HTR-8/SVneo (cell line): ENCODE measurements around the gene EPB41L4A.
"Not testable (repeated sequence)": the region's sequence is repeated elsewhere in the genome, so short reads cannot be mapped to it uniquely, and the experiment has no call there.

Experiments used
- DNase-seq: peaks from one replicate; pipeline ENCODE4 v3.0.0; 2011; ENCODE audit warnings: low spot score, mixed read lengths; ENCODE audit not compliant: insufficient read length
- FAIRE-seq: peaks from 2 replicates; lab custom pipeline; 2011; peaks lifted over from hg19 to GRCh38; lab: Jason Lieb, UNC

Gene EPB41L4A

DNA sequence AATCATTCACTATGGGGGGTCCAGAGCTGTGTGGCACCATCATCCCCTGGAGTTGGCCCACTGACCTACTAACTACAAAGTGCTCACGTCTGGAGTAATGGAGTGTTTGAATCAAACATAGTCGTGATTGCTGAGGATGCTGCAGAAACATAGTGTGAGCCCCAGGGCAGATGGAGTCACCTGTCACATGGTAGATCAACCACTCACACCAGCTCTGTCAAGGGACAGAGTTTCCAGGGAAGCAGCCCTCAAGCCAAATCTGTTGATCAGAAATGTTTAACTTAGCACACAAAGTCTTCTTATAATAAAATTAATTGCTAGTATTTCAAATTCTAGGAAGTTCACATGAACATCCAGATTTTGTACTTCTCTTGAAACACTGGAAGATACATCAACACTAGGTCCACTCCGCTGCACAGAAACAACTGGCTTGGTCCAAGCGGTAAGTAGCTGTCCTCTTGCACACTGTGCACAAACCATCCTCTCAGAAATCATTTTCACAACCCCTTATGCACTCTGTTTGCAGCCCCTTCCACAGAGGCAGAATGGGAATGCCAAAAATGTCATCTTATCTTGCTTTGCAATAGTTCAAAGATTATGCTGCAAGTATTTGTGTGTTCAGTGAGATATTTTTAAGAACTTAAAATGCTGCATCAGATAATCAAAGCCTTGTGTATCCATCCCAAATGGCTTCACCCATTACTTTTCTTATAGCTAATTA, 191.0 kb downstream of the EPB41L4A start:
- DNase-seq (no peak), FAIRE-seq (no peak)

DNA sequence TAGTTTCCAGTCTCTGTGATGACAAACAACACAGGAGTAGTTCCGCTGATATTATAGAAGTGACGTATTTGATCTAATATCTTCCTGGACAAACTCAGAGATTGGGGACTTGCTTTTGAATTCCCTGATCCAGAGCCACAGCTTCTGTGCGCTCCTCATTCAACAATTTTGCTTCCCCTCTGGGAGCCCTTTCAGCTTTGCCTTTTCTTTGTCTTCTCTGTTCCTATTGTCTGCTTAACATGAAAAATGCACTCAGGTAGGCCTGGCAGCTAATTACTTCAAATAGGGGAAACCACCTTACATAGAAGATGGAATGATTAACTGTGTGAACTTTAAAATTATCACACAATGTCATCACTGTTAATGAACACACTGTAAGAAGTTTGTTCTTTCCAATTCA, 192.9 kb downstream of the EPB41L4A start:
- no peak for FAIRE-seq
- no peak for DNase-seq

DNA sequence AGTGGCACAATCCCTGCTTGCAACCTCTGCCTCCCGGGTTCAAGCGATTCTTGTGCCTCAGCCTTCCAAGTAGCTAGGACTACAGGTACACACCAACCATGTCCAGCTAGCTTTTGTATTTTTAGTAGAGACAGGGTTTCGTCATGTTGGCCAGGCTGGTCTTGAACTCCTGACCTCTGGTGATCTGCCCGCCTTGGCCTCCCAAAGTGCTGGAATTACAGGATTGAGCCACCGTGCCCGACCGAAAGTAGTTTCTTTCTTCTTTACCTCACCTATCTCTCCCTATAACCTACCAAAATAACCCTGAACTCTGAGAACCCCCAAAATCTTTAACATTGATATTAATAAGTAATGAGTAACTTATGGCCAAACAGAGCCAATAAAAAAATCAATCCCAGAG, 196.1 kb downstream of the EPB41L4A start:
- not testable (repeated sequence) for FAIRE-seq, DNase-seq

DNA sequence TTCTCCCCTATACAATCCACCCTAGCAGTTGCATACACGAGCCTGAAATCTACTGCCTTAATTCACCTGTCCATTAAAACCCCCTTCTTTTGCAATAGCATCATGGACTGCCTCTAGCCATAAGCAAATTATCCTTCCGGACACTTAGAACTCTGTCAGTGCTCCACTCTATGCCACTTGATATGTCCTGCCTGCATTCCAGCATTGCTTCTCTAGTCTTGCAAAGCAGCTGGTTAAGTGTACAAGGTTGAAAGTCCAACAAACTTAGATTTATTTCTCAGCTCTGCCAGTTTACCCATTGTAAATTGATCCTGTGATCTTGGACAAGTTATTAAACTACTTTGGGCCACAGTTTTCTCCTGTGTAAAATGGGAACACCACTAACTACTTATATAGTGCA, 197.9 kb downstream of the EPB41L4A start:
- FAIRE-seq (no peak), DNase-seq (no peak)

DNA sequence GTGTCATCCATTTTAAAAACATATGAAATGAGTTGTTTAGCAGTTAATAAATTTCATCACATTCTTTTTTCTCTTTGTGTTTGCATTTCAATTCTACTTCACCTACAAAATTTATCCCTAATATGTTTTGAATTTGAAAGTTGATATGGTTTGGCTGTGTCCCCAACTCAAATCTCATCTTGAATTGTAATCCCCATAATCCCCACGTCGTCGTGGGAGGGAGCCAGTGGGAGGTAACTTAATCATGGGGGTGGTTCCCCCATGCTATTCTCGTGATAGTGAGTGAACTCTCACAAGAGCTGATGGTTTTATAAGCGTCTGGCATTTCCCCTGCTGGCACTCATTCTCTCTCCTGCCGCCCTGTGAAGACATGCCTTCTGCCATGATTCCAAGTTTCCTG, 200.1 kb downstream of the EPB41L4A start:
- FAIRE-seq (no peak), DNase-seq (no peak)

DNA sequence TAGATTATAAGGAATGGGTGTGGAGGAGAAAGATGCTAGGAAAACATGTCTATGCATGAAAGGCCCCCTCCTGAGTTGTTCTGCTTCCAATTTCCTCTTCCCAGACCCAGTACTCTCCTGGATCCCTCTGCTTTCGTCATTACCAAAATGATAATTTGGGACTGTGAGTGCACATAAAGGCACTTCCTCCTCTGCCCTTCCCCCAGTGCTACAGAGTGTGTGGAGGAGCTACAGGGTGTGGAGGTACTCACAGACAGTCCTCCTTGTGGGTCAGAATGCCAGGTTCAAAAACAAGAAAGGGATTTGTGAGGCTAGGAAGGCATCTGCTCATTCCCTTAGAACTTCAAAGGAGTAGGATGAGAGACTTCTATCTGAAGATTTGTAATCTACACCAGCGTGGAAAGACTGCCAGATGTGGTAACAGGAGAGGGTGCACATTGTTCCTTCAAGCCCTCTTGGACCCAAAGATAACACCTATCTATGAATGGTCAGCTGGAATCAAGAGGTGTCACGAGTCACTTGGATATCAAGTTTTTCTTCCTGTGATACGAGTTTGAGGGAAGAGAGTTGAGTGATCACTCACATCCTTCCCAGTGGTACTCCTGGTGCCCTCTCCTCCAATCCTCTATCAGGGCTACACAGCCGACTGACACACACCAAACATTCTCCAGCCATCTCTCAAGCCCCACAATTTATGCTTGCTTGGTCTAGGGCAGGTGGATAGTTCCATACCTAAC, 201.1 kb downstream of the EPB41L4A start:
- DNase-seq (no peak), FAIRE-seq (peak; percentile 59)

DNA sequence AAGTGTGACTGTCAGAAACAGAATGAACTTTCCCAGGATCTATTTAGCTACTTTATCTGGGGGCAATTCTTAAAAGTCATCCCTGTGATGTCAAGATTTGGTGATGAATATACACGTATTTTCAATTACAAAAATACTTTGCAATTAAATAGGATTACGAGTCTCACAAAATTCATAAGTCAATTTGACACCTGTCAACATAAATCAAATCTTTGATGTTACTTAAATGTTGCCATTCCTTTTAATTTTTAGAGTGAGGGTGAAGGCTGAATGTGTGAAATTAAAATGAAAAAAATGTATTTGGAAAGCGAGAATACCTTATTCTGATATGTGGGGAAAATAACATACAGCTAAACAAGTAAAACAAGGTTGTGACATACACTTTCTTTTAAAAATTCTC, 202.9 kb downstream of the EPB41L4A start:
- FAIRE-seq = no peak
- DNase-seq = no peak

DNA sequence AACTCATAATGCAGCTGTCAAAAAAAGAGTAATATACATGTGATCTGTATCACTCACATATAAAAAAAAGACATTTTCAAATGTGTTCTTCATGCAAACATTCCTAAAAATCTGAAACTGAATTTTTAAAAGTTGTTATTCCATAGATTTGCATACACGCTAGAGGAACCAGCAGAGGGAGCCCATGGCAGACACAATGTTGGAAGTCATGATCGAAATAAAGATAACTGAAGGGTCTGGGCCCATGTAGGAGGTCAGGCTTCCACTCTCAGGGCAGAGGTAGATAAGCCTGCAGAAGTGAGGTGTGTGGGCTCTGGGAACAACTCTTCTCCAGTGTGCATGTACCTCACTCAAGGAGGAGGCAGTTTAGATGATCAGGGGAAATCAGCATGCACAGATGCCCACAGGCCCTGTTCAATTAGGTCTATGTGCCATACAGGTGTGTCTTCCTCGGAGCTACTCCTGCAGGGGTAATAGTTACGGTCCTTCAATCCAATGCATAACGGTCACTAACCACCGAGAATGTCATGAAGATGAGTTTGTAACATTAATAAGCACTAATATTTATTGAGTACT, 208.6 kb downstream of the EPB41L4A start:
- peak; percentile 17 for DNase-seq
- FAIRE-seq = peak; percentile 48

DNA sequence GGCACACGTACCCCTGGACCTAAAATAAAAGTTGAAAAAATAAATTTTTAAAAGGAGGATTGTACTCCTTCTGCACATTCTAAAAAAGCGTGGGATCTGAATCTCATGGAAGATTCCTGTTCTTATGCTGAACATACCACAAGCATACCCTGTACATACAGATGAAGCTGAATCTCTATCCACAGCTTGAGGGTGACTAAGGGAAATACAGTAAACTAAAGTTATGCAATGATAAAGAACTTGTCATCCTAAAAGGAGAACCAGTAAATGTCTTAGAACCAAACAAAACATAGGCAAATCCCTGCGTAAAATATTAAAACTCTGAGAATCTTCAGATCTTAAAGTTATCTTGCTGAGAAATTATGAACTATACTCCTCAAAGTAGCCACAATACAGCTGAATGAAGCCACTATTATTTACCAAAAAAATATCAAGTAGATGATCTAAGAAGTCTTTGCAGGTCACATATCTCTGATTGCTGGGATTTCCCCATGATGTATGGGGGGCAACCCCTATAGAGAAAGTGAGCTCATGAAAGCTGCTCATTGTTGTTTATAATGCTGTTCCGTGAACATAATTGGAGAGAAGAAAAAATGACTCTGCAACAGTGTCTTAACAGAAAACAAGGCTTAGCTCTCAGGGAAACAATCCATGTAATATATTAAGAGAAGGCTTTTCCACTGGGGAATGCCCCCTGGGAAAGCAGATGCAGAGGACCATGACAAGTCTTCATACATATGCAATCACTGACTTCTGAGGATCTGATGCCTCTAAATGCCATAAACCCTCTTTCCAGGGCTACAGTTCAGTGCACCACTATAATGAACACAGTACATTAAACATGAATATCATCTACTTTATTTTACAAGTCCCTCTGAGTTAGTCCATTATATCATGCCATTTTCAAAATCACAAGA, 210.1 kb downstream of the EPB41L4A start:
- FAIRE-seq (no peak), DNase-seq (no peak)

DNA sequence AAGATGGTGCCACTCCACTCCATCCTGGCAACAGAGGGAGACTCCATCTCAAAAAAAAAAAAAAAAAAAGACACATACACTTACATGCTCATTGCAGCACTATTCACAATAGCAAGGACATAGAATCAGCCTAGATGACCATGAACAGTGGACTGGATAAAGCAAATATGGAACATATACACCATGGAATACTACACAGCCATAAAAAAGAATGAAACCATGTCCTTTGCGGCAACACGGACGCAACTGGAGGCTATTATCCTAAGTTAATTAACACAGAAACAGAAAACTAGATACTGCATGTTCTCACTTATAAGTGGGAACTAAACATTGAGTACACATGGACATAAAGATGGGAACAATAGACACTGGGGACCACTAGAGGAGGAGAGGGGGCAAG, 210.9 kb downstream of the EPB41L4A start:
- FAIRE-seq, DNase-seq: not testable (repeated sequence)

DNA sequence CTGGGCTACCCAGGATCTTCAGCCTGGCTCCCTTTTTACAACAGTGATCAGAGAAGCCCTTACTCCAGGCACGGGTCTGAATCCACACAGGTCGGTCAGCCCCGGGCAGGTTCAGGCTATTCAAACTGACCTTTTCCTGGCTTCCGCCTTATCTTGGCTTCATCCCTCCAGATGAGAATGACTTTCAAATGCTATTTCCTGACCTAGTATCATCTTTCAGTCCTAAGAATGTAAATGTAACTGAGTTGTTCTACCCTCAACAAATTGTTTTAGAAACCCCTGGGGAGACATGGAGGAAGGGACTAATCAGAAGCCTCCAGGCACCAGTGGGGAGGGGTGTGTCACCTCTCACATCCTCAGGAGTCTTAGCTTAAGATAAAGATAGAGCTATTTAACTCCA, 213.2 kb downstream of the EPB41L4A start:
- FAIRE-seq (no peak), DNase-seq (no peak)

DNA sequence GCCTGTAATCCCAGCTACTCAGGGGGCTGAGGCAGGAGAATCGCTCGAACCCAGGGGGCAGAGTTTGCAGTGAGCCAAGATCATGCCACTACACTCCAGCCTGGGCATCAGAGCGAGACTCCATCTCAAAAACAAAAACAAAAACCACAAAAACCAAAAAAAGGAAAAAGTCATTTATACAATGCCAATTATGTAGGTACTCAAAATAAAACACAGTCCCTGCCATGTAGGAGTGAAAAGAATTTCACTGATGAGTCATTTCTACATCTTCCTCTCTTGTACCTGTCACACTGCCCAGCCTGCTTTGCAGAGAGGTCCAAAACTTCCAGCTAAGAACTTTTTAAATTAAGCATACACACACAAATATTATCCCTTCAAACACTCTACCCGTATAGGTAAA, 215.8 kb downstream of the EPB41L4A start:
- DNase-seq = no peak
- no peak for FAIRE-seq

DNA sequence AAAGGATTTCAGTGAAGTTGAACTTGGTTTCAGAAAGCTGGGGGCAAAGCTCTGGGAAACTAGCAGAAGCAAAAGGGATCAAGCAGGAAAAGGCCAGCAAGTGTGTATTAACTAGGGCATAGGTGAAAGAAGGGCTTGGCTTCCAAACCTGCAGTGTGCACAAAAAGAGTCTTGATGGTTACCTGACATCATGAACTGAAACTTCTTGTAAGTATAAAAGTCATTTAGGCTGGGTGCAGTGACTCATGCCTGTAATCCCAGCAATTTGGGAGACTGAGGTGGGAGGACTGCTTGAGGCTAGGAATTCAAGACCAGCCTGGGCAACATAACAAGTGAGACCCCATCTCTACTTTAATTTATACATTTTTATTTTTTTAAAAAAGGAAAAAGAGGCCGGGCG, 216.4 kb downstream of the EPB41L4A start:
- FAIRE-seq (no peak), DNase-seq (no peak)

DNA sequence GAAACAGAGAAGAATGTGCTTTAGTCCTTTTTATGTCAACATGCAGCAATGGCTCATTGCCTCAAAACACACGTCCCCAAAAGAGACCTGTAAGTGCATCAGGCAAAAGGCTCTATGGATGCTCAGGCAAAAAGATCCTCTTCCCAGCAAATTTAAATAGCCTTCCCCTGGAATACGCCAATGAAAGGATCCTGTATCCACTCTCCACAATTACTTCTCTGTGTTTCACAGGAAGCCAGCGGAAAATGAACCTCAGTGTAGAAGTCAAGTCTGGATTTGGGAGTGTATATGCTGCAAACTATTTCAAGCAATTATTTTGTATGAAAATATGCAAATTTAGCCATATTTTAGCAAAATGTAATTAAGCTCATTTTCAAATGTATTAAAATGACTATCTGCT, 217.9 kb downstream of the EPB41L4A start:
- DNase-seq (no peak), FAIRE-seq (no peak)

DNA sequence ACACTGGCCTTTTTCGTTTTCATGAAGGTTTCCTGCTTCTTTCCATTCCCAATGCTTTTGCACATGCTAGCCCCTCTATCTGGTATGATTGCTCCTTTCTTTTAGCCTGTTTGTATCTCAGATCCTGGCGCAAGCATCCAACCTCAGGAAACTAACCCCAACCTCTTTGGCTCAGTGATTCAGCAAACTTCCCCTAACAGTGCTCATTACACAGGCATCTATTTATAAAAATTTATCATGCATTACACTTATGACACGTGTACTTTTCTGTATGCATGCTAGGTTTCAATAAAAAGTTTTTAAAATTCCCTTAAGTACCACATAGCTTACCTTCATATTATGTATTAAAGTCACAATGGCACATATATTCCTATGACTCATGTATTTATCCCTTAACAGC, 218.9 kb downstream of the EPB41L4A start:
- no peak for DNase-seq
- no peak for FAIRE-seq

DNA sequence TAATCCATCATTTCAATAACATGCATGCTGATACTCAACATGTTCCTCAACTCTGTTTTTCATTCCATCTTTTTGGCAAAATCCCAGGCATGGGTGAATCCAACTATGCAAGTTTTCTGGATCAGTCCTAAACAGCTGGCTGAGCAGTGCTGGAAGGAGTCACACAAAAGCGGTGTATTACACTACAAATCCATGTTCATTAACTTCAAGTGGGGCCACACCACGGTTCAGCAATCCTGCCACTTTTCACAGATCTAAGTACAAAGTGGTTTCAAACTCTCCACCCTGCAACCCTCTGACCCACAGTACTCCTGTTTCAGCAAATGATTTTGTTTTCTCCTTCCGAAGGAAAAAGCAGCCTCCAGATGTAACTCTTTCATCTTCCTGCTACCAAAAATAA, 222.5 kb downstream of the EPB41L4A start:
- FAIRE-seq = no peak
- DNase-seq = no peak

DNA sequence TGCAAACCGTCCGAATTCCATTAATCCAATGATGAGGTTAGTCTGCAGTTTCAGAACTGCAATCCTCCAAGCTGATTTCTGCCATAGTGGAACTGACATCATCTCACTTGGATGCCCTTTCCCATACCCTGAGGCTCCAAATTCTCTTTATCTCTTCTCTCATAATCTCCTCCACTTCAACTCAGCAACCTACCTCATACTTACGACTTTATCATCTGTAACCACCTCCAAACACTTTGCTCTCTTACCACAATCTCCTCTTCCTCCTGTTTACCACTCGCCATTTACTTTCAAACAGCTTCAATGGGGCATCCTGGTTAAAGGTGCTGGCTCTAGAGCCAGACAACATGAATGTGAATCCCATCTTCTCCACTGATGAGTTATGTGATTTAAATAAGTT, 223.2 kb downstream of the EPB41L4A start:
- FAIRE-seq = no peak
- DNase-seq = no peak

DNA sequence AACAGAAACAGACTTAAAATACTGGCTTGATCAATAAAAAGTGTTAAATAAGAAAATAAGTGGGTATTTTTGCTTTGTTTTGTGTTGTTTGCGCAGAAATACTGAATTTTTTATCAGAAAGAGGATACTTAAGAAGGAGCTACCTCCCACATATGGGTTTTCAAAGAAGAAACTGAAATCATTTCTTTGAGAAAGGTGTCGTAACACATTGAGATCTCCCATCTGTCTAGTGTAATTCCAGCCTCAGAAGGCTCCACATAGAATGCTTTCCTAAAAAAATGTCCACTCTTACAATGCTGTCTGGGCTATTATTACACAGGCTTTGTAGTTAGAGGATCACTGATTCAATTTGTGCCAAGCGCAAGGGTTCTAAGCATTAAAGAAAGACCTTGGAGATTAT, 226.2 kb downstream of the EPB41L4A start:
- no peak for FAIRE-seq
- no peak for DNase-seq

DNA sequence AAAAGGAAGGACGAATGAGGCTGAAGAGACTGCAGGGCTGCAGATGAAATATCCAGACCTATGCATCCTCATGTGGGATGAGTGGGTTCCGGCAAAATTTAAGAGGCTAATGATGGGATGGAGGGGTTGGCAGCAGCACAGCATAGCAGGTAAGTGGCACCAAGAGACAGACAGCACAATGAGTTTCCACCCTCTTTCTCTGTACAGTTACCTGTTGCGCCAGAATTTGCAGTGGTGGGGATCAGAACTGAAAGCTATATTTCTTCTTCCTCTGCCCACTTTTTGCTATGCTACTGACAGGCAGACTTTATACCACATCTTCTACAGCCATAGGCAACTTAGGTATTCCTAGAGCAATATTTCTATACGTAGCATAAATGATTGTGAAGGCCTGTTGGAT, 227.0 kb downstream of the EPB41L4A start:
- FAIRE-seq (no peak), DNase-seq (no peak)

DNA sequence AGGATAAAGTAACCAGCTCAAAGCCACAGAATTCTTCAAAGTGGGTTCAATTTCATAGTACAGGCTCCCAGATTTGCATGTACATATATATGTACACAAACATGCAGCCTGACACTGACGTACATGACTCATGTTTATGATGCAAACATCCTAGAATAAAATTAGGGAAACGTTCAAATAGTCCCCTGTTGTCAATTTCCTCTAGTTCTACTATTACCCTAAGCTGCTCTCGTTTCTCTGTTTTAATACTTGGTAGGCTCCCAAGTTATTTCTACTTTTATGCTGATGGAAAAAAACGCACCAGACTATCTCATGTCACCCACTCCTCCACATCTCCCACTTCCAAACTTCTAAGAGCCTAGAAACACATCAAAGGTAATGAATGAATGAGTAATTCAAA, 229.7 kb downstream of the EPB41L4A start:
- FAIRE-seq = no peak

More for the DNA sequence above, 229.7 kb downstream of the EPB41L4A start:
- no peak for DNase-seq
